ENCODE measurements around the gene CACNA2D3.

Gene CACNA2D3

DNA sequence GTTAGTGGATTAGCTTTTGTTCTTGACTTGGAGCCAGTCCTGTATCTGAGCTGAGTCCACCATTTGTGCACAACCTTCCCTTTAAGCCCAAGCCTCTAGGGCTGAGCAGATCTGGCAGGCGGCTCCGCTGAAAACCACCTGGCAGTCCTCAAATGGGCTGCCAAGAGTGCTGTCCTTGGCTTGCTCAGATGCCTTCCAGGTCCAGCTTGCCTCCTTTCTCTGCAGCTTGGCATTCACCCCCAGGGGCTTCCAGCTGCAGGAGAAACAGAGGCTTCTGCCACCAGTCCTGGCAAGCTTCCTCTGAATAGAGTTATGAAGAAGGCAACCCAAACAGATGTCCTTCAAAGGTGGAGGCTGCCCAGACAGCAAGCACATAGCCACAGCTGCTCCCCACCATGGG is 708.8 kb downstream of the CACNA2D3 start:
- no peak for DNase-seq

GRCh38 chr3:54832876-54833275 is 710.5 kb downstream of the CACNA2D3 start:
- DNase-seq: no peak

- no peak for DNase-seq
Measured at GRCh38 chr3:54835701-54836100, 713.3 kb downstream of the CACNA2D3 start.

DNA sequence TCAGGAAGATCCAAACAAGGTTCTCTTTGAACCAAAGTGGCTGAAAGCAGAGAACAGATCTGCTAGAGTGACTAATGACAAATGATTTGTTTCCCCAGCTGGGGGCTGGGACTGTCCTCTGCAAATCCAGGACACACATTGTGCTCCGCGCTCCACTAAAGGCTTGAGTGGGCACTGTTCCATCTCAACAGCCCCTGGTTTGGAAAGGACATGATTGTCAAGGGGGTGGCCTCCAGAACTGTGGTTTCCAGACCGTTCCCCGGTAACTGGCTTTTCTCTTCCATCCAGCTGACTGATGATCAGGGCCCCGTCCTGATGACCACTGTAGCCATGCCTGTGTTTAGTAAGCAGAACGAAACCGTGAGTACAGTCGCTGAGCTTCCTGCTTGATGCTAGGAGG is 714.5 kb downstream of the CACNA2D3 start:
- no peak for DNase-seq

GRCh38 chr3:54837964-54838363 is 715.6 kb downstream of the CACNA2D3 start:
- no peak for DNase-seq

DNA sequence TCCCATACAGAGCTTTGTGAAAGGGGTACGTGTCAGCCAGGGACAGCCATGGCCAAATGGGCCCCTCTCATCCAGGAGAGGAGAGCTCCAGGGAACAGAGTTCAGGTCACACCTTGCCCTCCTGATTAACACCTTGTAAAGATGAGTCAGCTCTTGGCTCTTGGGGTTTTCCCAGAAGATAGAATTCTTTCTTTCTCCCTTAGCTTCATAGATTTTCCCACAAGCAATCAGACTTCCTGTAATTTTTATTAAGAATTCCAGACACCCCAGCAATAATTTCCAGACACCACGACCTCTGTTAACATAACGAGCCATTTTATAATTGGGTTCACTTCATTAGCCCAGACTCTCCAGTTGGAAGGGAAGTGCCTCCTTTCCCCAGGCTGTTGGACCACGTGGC is 719.1 kb downstream of the CACNA2D3 start:
- no peak for DNase-seq

DNA sequence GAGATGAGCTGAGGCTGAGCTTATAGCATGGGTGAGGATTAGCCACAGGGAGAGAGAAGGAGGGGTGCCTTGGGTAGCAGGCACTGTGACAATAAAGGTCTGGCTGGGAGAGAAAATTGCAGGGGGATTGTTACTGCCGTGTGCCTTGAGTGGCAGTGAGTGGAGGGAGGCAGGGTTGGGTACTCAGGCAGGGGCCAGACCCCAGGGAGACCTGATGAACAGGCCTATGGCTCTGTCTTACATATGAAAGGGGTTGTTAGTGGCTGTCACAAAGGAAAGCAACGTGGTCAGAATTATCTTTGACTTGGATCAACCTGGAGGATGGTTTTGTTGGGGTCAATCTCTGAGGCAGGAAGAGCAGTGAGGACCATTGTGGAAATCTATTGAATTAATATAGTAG is 721.0 kb downstream of the CACNA2D3 start:
- no peak for DNase-seq

GRCh38 chr3:54844211-54844610 is 721.9 kb downstream of the CACNA2D3 start:
- no peak for DNase-seq

DNA sequence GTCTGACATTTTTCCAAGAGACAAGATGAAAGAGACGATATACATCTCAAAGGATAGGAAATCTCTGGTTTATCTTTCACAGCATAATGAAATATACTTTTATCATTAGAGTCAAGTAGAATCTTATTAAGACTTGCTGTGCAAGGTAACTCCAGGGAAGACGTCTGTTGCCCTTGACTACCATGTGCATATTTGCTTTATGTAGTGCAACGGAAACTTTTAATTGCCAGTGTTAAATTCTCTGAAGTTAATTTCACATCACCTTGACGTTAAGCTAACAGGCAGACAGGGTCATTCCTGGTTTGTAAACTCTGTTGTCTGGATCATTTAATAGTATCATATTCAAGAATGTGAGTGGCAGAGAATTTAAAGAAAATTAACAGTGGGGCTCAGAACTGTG is 722.7 kb downstream of the CACNA2D3 start:
- DNase-seq: no peak

GRCh38 chr3:54845551-54845950 is 723.2 kb downstream of the CACNA2D3 start:
- no peak for DNase-seq

GRCh38 chr3:54846119-54846518 is 723.8 kb downstream of the CACNA2D3 start:
- no peak for DNase-seq

- DNase-seq: no peak
Measured at GRCh38 chr3:54847361-54847760, 725.0 kb downstream of the CACNA2D3 start.

- no peak for DNase-seq
Measured at GRCh38 chr3:54849360-54849759, 727.0 kb downstream of the CACNA2D3 start.

DNA sequence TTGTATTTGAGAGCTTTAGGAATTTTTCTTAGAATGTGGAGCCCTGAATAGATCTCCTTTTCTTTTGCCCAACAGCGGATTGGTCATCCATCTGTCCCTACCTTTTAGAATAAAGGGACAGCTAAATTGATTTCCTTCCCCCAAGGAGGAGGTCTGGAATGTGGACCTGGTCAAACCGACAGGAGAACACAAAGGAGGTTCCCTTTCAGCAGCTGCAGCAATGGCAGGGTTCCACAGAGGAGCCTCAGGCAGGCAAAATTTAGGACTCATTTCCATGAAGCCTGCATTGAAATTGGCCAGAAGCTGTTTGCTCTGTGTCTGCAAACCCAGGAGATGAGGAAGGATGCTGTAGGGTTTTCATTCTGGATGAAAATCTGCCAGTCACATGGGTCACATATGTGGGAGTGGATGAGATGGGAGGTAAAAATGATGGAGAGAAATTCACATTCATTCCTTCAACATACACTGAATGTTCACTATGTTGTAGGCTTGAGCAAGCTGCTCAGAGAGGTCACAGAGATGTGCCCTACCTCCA is 728.2 kb downstream of the CACNA2D3 start:
- no peak for DNase-seq

DNA sequence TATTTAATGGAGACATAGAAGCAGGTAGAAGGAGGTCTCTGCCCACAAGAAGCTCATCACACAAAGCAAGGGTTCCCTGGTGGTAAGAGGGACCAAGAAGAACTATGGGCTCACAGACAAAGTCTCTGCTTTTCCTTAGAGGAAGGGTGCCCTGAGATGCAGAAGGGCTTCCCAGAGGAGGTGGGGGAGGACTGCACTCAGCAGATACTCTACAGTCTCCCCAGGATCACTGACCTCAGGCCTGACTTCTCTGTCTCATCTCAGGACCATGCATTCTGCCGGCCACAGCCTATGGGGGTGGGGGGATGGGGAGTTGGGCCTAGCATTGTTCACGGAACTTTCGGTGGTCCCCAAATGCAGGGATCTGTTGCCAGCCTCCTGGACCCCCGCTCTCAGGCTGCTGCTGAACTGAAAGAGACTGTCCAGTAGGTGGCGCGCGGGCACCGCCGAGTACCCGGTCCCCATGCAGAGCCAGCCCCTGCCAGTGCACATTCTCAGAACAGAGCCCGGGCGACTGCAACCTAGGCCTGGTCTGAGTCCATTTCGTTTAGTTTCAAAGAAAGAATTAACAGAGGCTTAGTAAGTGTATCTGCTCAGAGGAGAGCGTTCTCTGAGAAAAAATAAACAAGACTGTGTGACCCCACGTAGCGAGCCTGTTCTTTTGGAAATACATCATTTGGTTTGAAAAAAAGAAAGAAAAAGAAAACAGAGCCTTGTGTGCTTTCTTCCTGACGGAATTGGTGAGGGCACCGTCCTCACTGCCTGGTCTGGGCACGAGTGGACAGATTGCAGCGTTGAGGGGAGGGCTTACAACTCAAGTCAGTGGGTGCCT is 731.4 kb downstream of the CACNA2D3 start:
- DNase-seq: peak; percentile 42

DNA sequence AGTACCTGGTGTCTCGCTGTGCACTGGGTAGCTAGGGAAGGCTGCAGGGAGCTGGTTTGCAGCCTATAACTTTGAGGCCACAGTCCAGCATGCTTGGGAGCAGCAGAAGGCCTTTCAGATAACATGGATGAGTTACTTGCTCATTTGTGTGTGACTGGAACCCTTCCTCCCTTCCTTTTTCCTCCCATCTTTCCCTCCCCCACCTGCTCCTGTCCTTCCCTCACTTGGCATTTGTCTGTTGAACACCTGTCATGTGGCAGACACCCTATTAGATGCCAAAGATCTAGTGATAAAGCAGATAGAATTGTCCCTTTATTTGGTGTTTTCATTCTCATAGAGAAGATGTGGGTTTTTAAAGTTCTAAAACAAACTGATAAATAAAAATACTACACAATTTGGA is 733.9 kb downstream of the CACNA2D3 start:
- DNase-seq: no peak

GRCh38 chr3:54857343-54857742 is 735.0 kb downstream of the CACNA2D3 start:
- DNase-seq: no peak

DNA sequence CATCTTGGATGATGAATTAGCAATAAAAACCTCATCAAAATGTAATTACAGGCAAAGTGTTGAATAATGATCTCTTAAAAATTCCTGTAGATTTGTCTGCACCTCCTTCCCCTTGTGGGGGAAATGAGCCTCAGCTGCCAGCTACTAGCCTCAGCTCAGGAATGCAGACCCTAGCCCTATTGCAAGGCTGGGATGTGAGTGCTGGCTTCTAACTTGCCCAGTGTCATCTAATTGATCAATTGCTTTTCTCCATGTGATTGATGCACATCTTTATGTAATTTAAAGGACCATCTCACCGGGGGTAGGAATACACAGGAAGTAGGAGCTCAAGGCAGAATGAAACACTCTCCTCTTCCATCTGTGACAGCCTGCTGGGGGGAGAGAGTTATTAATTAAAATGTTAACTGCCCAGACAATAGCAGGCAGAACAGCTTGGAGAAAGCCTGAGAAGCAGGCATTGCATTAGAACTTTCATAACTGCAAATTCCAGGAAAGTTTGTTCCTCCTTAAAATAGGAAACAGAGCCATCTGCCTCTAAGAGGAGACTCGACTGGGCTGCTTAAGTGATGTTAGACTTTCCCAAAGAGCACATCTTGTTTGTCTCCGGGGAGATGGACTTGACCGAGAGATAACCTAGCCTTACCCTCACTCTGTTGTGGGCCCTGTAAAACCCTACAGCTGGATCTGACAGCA is 735.9 kb downstream of the CACNA2D3 start:
- DNase-seq: no peak

- no peak for DNase-seq
Measured at GRCh38 chr3:54859184-54859583, 736.8 kb downstream of the CACNA2D3 start.

DNA sequence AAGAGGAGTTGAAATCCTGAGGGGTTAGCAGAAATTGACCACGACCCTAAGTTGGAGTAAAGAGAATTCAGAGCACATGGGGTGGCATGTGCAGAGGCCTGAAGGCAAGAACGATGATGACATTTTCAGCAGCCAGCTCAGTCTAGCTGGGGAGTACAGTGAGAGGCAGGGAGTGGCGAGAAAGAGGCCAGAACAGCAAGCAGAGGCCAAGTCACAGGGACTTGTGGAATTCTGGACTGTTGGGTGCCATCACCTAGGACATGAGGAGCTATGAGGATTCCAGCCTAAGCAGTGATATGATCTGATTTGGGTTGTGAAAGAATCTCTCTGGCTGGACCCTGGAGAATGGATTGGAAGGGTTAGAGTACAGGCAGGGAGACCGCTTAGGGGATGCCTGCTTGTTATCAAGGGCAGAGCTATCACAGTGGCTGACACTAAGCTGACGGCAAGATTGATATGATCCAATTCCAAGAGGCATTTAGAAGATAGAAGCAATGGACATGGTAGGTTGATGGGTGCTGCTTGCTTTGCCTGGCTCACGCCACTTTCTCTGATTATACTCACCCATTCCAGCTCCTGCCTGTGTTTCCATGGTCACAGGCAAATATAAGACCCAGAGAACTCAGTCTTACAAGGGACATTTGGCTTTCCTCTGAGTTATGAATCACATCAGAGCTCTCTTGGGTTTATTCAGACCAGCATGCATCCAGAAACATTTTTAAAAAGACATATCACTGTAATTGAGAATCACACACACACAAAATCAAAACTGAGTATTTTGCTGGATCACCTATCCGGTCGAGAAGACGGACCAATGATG is 739.1 kb downstream of the CACNA2D3 start:
- DNase-seq: no peak

DNA sequence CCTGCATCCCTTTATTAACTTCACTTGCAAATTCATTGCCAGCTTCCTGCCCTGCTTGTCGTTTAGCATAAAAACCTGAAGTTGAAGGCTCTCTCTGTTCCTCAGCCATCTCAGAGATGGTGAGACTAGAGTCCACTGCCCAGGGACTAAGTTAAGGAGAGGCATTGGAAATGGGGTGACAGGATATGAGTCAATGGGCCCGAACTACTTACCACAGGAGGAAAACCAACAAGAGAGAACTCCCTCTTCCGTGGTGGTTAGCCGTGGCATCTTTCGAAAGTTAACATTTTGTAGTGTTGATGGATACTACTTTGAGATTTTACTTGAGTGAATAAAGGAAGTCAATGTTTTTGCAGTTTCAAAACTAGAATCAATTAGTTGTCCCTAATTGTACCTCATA is 740.2 kb downstream of the CACNA2D3 start:
- no peak for DNase-seq

DNA sequence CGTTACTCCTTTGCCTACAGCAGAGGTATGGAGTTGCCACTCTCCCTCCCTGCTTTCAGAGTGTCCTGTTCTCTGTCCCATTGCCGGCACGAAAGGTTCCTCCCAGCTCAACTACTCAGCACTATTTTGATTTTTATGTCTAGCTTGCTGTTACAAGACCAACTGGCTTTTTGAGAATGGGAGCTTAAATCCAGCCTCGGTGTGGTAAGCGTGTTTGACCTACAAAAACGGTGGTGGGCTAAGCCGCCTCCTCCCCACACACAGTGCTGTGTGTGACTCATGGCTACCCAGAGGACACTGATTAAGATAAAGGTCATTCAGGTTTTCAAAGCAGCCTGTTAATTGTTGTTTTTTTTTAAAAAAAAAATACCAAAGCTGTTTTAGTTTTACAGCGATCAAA is 741.0 kb downstream of the CACNA2D3 start:
- no peak for DNase-seq

DNA sequence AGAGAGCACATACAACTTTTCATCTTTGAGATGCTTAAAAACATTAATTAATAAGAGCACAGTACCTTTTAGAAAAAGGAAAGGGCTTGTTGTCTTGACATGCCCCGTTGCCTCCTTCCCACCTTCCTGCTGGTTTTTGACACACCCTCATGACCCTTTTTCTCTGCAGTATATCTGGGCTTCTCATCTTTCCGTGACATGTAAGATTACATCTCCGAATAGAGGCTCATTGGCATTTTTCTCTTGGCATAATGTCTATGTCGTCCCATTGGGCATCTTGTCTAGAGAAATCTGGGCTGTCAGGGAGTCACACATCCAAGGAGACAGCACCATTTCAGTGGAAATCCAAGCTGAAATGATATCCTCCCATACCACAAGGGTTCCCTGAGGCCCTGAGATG is 741.4 kb downstream of the CACNA2D3 start:
- DNase-seq: no peak
